Daoy (cell line): ENCODE data around the gene LRRIQ4. TPM values are rescaled to one million over a fixed set of nuclear protein-coding genes. Genes with fewer than 3 reads are reported as not detected.

Source experiments
- DNase-seq: peaks from one replicate; pipeline ENCODE4 v3.0.0-alpha.2; 2015; ENCODE audit warnings: low read depth
- total RNA-seq: library from RNA; depleted of rRNA; stranded (reverse); fragments of >200 nt; shearing (Covaris generic); gene quantifications from 2 replicates; pipeline ENCODE4 v1.2.3, GENCODE V29; 2014; rRNA removed

Gene LRRIQ4
- total RNA-seq: not detected in 2 replicates

- DNase-seq: peak; percentile 91
These were observed at the start of gene LRRIQ4, which contains the start of gene LRRC34 for GRCh38 chr3:169812332-169813235. Gene LRRIQ4 (plus strand): TSS chr3:169812870. CDS start chr3:169821922, 9,052 bp downstream. Gene LRRC34 (minus strand): TSS chr3:169812904. CDS start chr3:169812548, 356 bp downstream.

GRCh38 chr3:169764312-169764881 lies 48.3 kb upstream of the LRRIQ4 start:
- DNase-seq: peak; percentile 48

- peak; percentile 91 for DNase-seq
These were observed 47.6 kb upstream of the LRRIQ4 start, which contains the start of gene TERC for GRCh38 chr3:169764882-169765612. Gene TERC (minus strand): TSS chr3:169765060.

GRCh38 chr3:169769287-169770181 lies 43.1 kb upstream of the LRRIQ4 start, which contains the start of gene ACTRT3:
Gene ACTRT3 (minus strand): TSS chr3:169769561. CDS start chr3:169769520, 41 bp downstream.
- no peak for DNase-seq

GRCh38 chr3:169771497-169772304 lies 41.0 kb upstream of the LRRIQ4 start:
- DNase-seq: peak; percentile 74

GRCh38 chr3:169772305-169772896 lies 40.3 kb upstream of the LRRIQ4 start:
- DNase-seq: peak; percentile 88

GRCh38 chr3:169772897-169773816 lies 39.5 kb upstream of the LRRIQ4 start, which contains the start of gene MYNN:
Gene MYNN (plus strand): TSS chr3:169773396. CDS start chr3:169774296, 900 bp downstream.
- DNase-seq: peak; percentile 96

- DNase-seq: no peak
These were observed 38.5 kb upstream of the LRRIQ4 start for GRCh38 chr3:169774186-169774585.

- DNase-seq: no peak
These were observed 34.8 kb upstream of the LRRIQ4 start for GRCh38 chr3:169777822-169778221.

GRCh38 chr3:169780742-169781141 lies 31.9 kb upstream of the LRRIQ4 start:
- no peak for DNase-seq

GRCh38 chr3:169781209-169781855 lies 31.3 kb upstream of the LRRIQ4 start:
- DNase-seq: no peak

GRCh38 chr3:169787120-169787519 lies 25.6 kb upstream of the LRRIQ4 start:
- no peak for DNase-seq

- no peak for DNase-seq
These were observed 24.9 kb upstream of the LRRIQ4 start for GRCh38 chr3:169787791-169788190.

GRCh38 chr3:169790219-169790618 lies 22.5 kb upstream of the LRRIQ4 start:
- DNase-seq: no peak

- peak; percentile 3 for DNase-seq
These were observed 21.8 kb upstream of the LRRIQ4 start for GRCh38 chr3:169790687-169791429.

- DNase-seq: no peak
These were observed 20.3 kb upstream of the LRRIQ4 start for GRCh38 chr3:169792359-169792758.

GRCh38 chr3:169804681-169805080 lies 8.0 kb upstream of the LRRIQ4 start:
- DNase-seq: no peak
